Measurements from ENCODE around the gene NEIL1. TPM values are rescaled to one million over a fixed set of nuclear protein-coding genes. Genes with fewer than 3 reads are reported as not detected.

The NEIL1 gene
- total and polyA plus RNA-seq, 2 of the 8 experiments (the other 6 are each of a cell fraction or from before 2014, with no cell fraction given) = 10.4 to 10.9 TPM

DNA sequence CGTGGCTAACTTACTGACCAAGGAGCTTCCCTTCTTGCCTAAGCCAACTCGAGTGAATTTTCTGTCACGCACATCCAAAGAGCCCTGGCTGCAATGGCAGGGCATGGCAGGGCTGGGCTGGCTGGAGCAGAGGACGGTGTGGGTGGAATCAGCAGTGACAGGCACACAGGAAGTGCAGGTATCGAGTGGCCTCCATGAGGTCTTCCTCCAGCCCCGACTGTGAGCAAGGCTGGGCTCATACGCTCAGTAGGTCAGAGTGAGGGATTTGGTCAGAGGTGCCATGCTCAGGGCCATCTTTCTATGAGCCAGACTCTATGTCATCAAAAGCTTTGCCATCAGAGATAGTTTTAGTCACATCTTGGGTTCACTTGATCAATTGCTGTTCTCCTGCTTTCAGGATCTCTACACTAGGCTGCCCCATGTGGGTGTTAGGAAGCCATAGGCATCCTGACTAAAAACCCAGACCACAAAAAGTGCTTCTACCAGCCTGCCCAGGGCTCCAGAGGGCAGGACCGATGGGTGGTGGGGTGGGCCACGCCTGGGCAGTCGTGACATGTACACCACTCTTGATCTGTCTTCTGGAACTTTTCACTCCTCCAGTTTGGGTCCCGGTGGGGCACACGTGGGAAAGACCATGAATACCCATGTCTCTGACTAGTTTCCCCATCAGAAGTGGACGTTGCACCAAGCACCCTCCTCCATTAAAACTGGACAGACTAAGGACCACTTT lies 33.6 kb upstream of the NEIL1 start:
- POLR2A ChIA-PET (ENCODE audit: partially characterized antibody) = no interaction called here
- WGBS, 2 experiments (ENCODE audit: extremely low coverage in 1 of 2, insufficient coverage in 1 of 2, insufficient read length in 1 of 2, insufficient replicate concordance in 2 of 2, low coverage in 1 of 2, low lambda C conversion rate in 2 of 2, missing lambda C conversion rate in 1 of 2) = 90% methylated on average over 13 of the region's 13 CpGs; no CpG with 5 or more reads in 1 of the 2 experiments
- no peak overlapping the region for H3K23ac ChIP-seq (ENCODE audit: insufficient read length)

More for the DNA sequence above, 33.6 kb upstream of the NEIL1 start:
- DNase-seq (ENCODE audit: low read depth in 1 of 2, low spot score in 2 of 2) = no peak
- no peak overlapping the region for H3K14ac ChIP-seq (ENCODE audit: insufficient read length)
- H3K4me1 ChIP-seq (replicated peaks in 1 of 4; ENCODE audit: control insufficient read depth in 3 of 4, insufficient read depth in 4 of 4, low read length in 3 of 4) = no peaks in the 10 kb centered on the region
- H3K18ac ChIP-seq (ENCODE audit: extremely low read depth, low read length) = no peak overlapping the region
- no peaks in the 10 kb centered on the region for H3K27me3 ChIP-seq (replicated peaks in 1 of 4; ENCODE audit: control insufficient read depth in 3 of 4, extremely low read depth in 1 of 4, insufficient read depth in 3 of 4, low read length in 3 of 4)
- no peak overlapping the region for H3K27ac ChIP-seq (ENCODE audit: low read depth, low read length)
- FAIRE-seq = no peak
- CTCF ChIA-PET (ENCODE audit: partially characterized antibody) = no interaction called here
- no peak overlapping the region for H2BK120ac ChIP-seq (replicated peaks; ENCODE audit: low read depth, low read length)
- no peaks in the 10 kb centered on the region for H3K79me2 ChIP-seq (ENCODE audit: control insufficient read depth in 1 of 2, insufficient read depth in 2 of 2, low read length in 2 of 2)
- no peaks in the 10 kb centered on the region for H3K79me1 ChIP-seq (ENCODE audit: low read depth, low read length)
- no peak overlapping the region for H2AK5ac ChIP-seq (ENCODE audit: low read depth, low read length)
- no peaks in the 10 kb centered on the region for H4K20me1 ChIP-seq (replicated peaks in 1 of 2; ENCODE audit: control insufficient read depth in 1 of 2, insufficient read depth in 2 of 2, low read length in 2 of 2)
- no peak overlapping the region for H2BK20ac ChIP-seq (ENCODE audit: low read length)
- H3K4ac ChIP-seq (replicated peaks; ENCODE audit: insufficient read length, low read depth, low read length) = no peak overlapping the region
- no peak overlapping the region for H3K4me2 ChIP-seq (ENCODE audit: insufficient read depth in 1 of 2, low read depth in 2 of 2, low read length in 2 of 2)
- no peaks in the 10 kb centered on the region for H3K9me3 ChIP-seq (ENCODE audit: insufficient read depth in 2 of 2, low read depth in 1 of 2, low read length in 1 of 2)
- no peak overlapping the region for H3K56ac ChIP-seq (replicated peaks; ENCODE audit: insufficient read length, low read depth, low read length)
- no peak overlapping the region for H3K4me3 ChIP-seq (ENCODE audit: extremely low read depth in 1 of 4, insufficient read depth in 2 of 4, low read depth in 3 of 4, low read length in 4 of 4)
- no peak overlapping the region for H4K5ac ChIP-seq (ENCODE audit: insufficient read length, low read depth, low read length)
- peak overlapping the region; percentile 25; the same call in 1 of the 2 replicates for H4K8ac ChIP-seq (ENCODE audit: extremely low read depth, insufficient read depth, low read length)
- H2BK5ac ChIP-seq (ENCODE audit: low read depth, low read length) = no peak overlapping the region
- TF ChIP-seq RXRA (IDR thresholded peaks at IDR 0.05; ENCODE audit: insufficient read depth, low read depth, low read length) = no peak
- H3K9ac ChIP-seq (replicated peaks in 1 of 4; ENCODE audit: extremely low read depth in 1 of 4, low read depth in 3 of 4, low read length in 3 of 4) = no peak overlapping the region
- no peak overlapping the region for H2BK15ac ChIP-seq (ENCODE audit: low read length)
- no peaks in the 10 kb centered on the region for H3K23me2 ChIP-seq (ENCODE audit: low read depth, low read length)
- no peak overlapping the region for H2AFZ ChIP-seq (ENCODE audit: low read length)
- no peak overlapping the region for H2BK12ac ChIP-seq (ENCODE audit: low read depth, low read length)
- H3K36me3 ChIP-seq (ENCODE audit: control insufficient read depth in 2 of 4, insufficient read depth in 4 of 4, low read length in 3 of 4) = no peaks in the 10 kb centered on the region
- no peak overlapping the region for H4K91ac ChIP-seq (replicated peaks; ENCODE audit: insufficient read length, low read length)
